A673 (cell line): ENCODE data around the gene SAP130. TPM values are rescaled to one million over a fixed set of nuclear protein-coding genes. Genes with fewer than 3 reads are reported as not detected.

ENCODE experiments used
- BruUV-seq: library from RNA; stranded (reverse); fragments of 400-500 nt; replicated peaks from 2 replicates; lab custom pipeline; 2021; lab: Mats Ljungman, UMichigan
- CTCF ChIA-PET: fragments of 300-600 bp; sonication (Branson Sonifier 250); formaldehyde crosslinking; loops from one replicate; lab custom pipeline; 2022; ENCODE audit warnings: antibody characterized with exemption; lab: Charles Lee
- POLR2A ChIA-PET: fragments of 300-600 bp; sonication (Branson Sonifier 250); formaldehyde crosslinking; loops from one replicate; lab custom pipeline; 2022; ENCODE audit warnings: antibody characterized with exemption; ENCODE audit not compliant: low non-redundant PET; lab: Charles Lee
- DNase-seq: peaks from one replicate; pipeline ENCODE4 v3.0.0-alpha.2; 2015; ENCODE audit warnings: low spot score
- H3K27ac ChIP-seq: fragments of 200-600 bp; sonication (generic); 2 replicates; pipeline ENCODE4 v1.5.1; 2016; ENCODE audit warnings: mixed run types, low read depth, mild to moderate bottlenecking, mixed read lengths, antibody characterized with exemption, low read length; ENCODE audit not compliant: poor library complexity, severe bottlenecking
- H3K27me3 ChIP-seq: fragments of 200-600 bp; sonication (generic); replicated peaks from 2 replicates; pipeline ENCODE4 v1.6.1; 2017; ENCODE audit warnings: mixed run types, low read depth, mild to moderate bottlenecking, mixed read lengths, antibody characterized with exemption, low read length; ENCODE audit not compliant: insufficient read depth, poor library complexity
- H3K36me3 ChIP-seq: fragments of 200-600 bp; sonication (generic); 2 replicates; pipeline ENCODE4 v1.6.1; 2016; ENCODE audit warnings: mixed run types, mild to moderate bottlenecking, mixed read lengths, antibody characterized with exemption, low read length; ENCODE audit not compliant: insufficient read depth, poor library complexity, severe bottlenecking
- H3K4me1 ChIP-seq: fragments of 200-600 bp; sonication (generic); 2 replicates; pipeline ENCODE4 v1.6.1; 2017; ENCODE audit warnings: mixed run types, mild to moderate bottlenecking, mixed read lengths, antibody characterized with exemption, low read length; ENCODE audit not compliant: insufficient read depth, poor library complexity, severe bottlenecking
- H3K4me3 ChIP-seq: fragments of 200-600 bp; sonication (generic); 2 replicates; pipeline ENCODE4 v1.5.1; 2016; ENCODE audit warnings: low read depth, mixed run types, mild to moderate bottlenecking, mixed read lengths, low read length; ENCODE audit not compliant: poor library complexity, severe bottlenecking
- H3K9me3 ChIP-seq: fragments of 200-600 bp; sonication (generic); 2 replicates; pipeline ENCODE4 v1.6.1; 2016; ENCODE audit warnings: mixed run types, low read depth, mild to moderate bottlenecking, mixed read lengths, antibody characterized with exemption, low read length; ENCODE audit not compliant: poor library complexity, severe bottlenecking
- CTCF ChIP-seq: fragments of 300-800, 200-600 bp; sonication (generic); conservative IDR thresholded peaks from 2 replicates; pipeline ENCODE4 v1.5.1; 2017; ENCODE audit warnings: low read depth, mild to moderate bottlenecking, antibody characterized with exemption, low read length, moderate library complexity, mixed read lengths
- EZH2 ChIP-seq: fragments of 200-600 bp; sonication (generic); IDR thresholded peaks from 2 replicates; pipeline ENCODE4 v1.6.1; 2017; ENCODE audit warnings: borderline replicate concordance, low read depth, mild to moderate bottlenecking, mixed read lengths, antibody characterized with exemption, low read length; ENCODE audit not compliant: poor library complexity, severe bottlenecking
- intact Hi-C: fragments of 100-400 bp; cut with micrococcal nuclease; formaldehyde crosslinking; loops from one replicate; pipeline ENCODE4 v1.10.0; 2022; ENCODE audit not compliant: unreplicated experiment
- total RNA-seq: library from RNA; stranded (reverse); gene quantifications from 2 replicates; pipeline ENCODE4 v1.2.3, GENCODE V29; 2021

SAP130 gene
- total RNA-seq, 1 experiment from 2014 or later: 40.4 TPM

DNA sequence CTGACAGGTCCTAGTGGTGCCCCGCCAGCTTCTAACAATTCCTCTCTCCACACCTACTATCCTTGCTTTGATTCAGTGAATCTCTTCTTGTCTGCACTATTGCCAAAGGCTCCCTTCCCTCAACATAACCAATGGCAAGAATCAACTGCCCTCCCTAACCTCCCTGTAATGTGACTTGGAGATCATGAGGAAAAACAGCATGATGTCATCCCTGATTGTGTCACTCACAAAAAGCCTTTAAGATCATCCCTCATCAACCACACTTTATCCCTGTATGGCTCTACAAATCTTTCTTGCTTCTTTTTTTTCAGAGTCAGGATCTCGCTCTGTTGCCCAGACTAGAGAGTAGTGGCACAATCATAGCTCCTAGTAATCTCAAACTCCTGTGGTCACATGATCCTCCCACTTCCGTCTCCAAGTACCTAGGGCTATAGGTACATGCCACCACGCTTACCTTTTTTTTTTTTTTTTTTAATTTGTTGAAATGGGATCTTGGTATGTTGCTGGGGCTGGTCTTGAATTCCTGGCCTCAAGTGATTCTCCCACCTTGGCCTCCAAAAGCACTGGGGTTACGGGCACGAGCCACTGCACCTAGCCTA, 19.7 kb downstream of the SAP130 start:
- POLR2A ChIA-PET: no interaction called here
- no TSS peak for BruUV-seq

GRCh38 chr2:128004509-128004908, 23.4 kb downstream of the SAP130 start:
- H3K27me3 ChIP-seq: no peaks in the 10 kb centered on the region
- CTCF ChIA-PET: no interaction called here

More for the DNA sequence above, 19.7 kb downstream of the SAP130 start:
- Histone ChIP-seq H3K27ac (no peak overlapping the region), H3K4me1 (no peaks in the 10 kb centered on the region), H3K27me3 (no peaks in the 10 kb centered on the region), H3K9me3 (no peaks in the 10 kb centered on the region), H3K4me3 (no peak overlapping the region), H3K36me3 (peaks cover 72% of the 10 kb centered on the region)
- CTCF ChIA-PET: no interaction called here
- TF ChIP-seq CTCF: no peak
- TF ChIP-seq EZH2: no peak
- no peak for DNase-seq
- intact Hi-C loops: no loop called here

DNA sequence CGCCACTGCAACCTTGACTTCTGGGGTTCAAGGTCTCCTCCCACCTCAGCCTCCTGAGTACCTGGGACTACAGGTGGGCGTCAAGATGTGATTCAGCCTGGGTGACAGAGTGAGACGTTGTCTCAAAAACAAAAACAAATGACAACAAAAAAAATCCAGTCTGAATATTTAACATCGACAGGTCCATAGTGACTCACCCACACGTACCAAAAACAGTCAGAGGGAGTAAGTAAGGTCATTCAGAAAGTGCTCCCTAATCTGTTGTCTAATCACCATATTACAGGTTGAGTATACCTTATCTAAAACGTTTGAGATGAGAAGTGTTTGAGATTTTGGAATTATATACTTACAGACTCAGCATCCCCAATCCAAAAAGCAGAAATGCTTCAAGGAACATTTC, 24.4 kb downstream of the SAP130 start:
- Histone ChIP-seq H3K9me3 (no peaks in the 10 kb centered on the region), H3K27ac (no peak overlapping the region), H3K27me3 (no peaks in the 10 kb centered on the region), H3K36me3 (peaks cover 62% of the 10 kb centered on the region), H3K4me3 (no peak overlapping the region), H3K4me1 (no peaks in the 10 kb centered on the region)
- no TSS peak for BruUV-seq
- intact Hi-C loops: no loop called here
- TF ChIP-seq CTCF: no peak
- TF ChIP-seq EZH2: no peak
- DNase-seq: no peak
- CTCF ChIA-PET: interaction anchor here (0.6 kb wide), 1 partner anchor 175 kb away, joined by 3 read pairs; no protein-coding TSS in a partner anchor
- POLR2A ChIA-PET: no interaction called here

More at GRCh38 chr2:128004509-128004908, 23.4 kb downstream of the SAP130 start:
- H3K27ac ChIP-seq: no peak overlapping the region
- intact Hi-C loops: no loop called here
- DNase-seq: no peak
- no peaks in the 10 kb centered on the region for H3K9me3 ChIP-seq
- no TSS peak for BruUV-seq
- H3K4me1 ChIP-seq: no peaks in the 10 kb centered on the region
- H3K36me3 ChIP-seq: peaks cover 63% of the 10 kb centered on the region
- POLR2A ChIA-PET: no interaction called here
- TF ChIP-seq CTCF (no peak), EZH2 (no peak)
- H3K4me3 ChIP-seq: no peak overlapping the region
